Osteoblast (primary cell): ENCODE measurements around the gene AHDC1. TPM values are rescaled to one million over a fixed set of nuclear protein-coding genes. Genes with fewer than 3 reads are reported as not detected.

Experiments
- DNase-seq: peaks from one replicate; pipeline ENCODE4 v3.0.0; 2011; ENCODE audit warnings: low spot score, mixed read lengths; ENCODE audit not compliant: insufficient read length; ENCODE audit errors: missing footprints
- H2AFZ ChIP-seq: 2 replicates; pipeline ENCODE4 v1.6.0; 2011; ENCODE audit warnings: mild to moderate bottlenecking, low read length
- H3K27ac ChIP-seq: 2 replicates; pipeline ENCODE4 v1.5.1; 2011; ENCODE audit warnings: mild to moderate bottlenecking, low read depth, low read length, moderate library complexity
- H3K27me3 ChIP-seq: 2 replicates; pipeline ENCODE4 v1.6.0; 2012; ENCODE audit warnings: mild to moderate bottlenecking, control low read depth, inconsistent platforms, low read length, moderate library complexity; ENCODE audit not compliant: insufficient read depth
- H3K36me3 ChIP-seq: 2 replicates; pipeline ENCODE4 v1.5.1; 2011; ENCODE audit warnings: mild to moderate bottlenecking, low read length, control low read depth, moderate library complexity; ENCODE audit not compliant: insufficient read depth
- H3K4me1 ChIP-seq: 2 replicates; pipeline ENCODE4 v1.5.1; 2011; ENCODE audit warnings: mild to moderate bottlenecking, low read length, control low read depth, moderate library complexity; ENCODE audit not compliant: insufficient read depth
- H3K4me2 ChIP-seq: 2 replicates; pipeline ENCODE4 v1.6.0; 2011; ENCODE audit warnings: mild to moderate bottlenecking, low read length; ENCODE audit not compliant: insufficient read depth
- H3K4me3 ChIP-seq: fragments of 200-600 bp; sonication (generic); 3 replicates; pipeline ENCODE4 v1.5.1; 2012; ENCODE audit warnings: mild to moderate bottlenecking, low read length, inconsistent platforms; ENCODE audit not compliant: insufficient read depth
- H3K79me2 ChIP-seq: 2 replicates; pipeline ENCODE4 v1.6.0; 2012; ENCODE audit warnings: mild to moderate bottlenecking, low read length, control low read depth, inconsistent platforms; ENCODE audit not compliant: insufficient read depth
- H3K9me3 ChIP-seq: 2 replicates; pipeline ENCODE4 v1.5.1; 2011; ENCODE audit warnings: low read depth, low read length, control low read depth
- H4K20me1 ChIP-seq: 2 replicates; pipeline ENCODE4 v1.6.0; 2012; ENCODE audit warnings: mild to moderate bottlenecking, low read length, control low read depth; ENCODE audit not compliant: insufficient read depth
- total RNA-seq: library from RNA; depleted of rRNA; stranded (reverse); fragments of >200 nt; gene quantifications from 2 replicates; pipeline ENCODE4 v1.2.3, GENCODE V29; 2012
- TF ChIP-seq, protein P1 (sequence below): IDR thresholded peaks from 2 replicates; pipeline ENCODE4 v1.5.1; 2011; ENCODE audit warnings: mild to moderate bottlenecking, low read depth, low read length, moderate library complexity; ENCODE audit errors: extremely low read depth

Gene AHDC1
- total RNA-seq, 1 donor = 11.2 TPM

DNA sequence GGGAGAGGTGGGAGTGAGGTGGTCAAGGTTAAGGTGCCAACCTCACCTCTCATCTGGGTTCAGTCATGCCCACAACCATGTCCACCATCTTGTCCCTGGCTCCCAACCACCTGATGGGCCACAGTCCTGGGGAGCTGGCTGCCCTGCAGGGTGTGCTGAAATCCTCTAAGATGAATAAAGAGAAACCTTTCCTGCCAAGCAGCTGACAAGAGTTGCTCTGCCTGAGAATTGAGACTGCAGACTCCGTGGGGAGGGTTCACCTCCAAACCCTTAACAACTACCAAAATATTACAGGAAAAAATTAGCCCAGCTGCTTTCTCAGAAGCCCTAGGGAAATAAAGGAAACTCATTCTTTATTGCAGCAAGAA is 46.2 kb upstream of the AHDC1 start:
- H3K4me2 ChIP-seq = no peak overlapping the region

DNA sequence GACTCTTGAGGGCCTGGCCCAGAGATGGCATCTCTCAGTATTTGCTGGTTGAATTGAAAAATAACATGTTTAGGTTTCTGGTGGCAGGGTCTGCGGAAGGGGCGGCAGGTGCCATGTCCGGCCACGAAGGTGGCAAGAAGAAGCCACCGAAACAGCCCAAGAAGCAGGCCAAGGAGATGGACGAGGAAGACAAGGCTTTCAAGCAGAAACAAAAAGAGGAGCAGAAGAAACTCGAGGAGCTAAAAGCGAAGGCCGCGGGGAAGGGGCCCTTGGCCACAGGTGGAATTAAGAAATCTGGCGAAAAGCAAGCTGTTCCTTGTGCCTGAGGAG is 45.3 kb upstream of the AHDC1 start:
- H3K9me3 ChIP-seq = no peaks in the 10 kb centered on the region
- no peak overlapping the region for H2AFZ ChIP-seq
- DNase-seq = no peak
- H3K79me2 ChIP-seq = no peaks in the 10 kb centered on the region
- H3K27ac ChIP-seq = no peak overlapping the region
- H4K20me1 ChIP-seq = no peaks in the 10 kb centered on the region
- H3K27me3 ChIP-seq = no peaks in the 10 kb centered on the region
- H3K4me2 ChIP-seq = no peak overlapping the region
- H3K36me3 ChIP-seq = no peaks in the 10 kb centered on the region
- TF ChIP-seq, protein P1, sequence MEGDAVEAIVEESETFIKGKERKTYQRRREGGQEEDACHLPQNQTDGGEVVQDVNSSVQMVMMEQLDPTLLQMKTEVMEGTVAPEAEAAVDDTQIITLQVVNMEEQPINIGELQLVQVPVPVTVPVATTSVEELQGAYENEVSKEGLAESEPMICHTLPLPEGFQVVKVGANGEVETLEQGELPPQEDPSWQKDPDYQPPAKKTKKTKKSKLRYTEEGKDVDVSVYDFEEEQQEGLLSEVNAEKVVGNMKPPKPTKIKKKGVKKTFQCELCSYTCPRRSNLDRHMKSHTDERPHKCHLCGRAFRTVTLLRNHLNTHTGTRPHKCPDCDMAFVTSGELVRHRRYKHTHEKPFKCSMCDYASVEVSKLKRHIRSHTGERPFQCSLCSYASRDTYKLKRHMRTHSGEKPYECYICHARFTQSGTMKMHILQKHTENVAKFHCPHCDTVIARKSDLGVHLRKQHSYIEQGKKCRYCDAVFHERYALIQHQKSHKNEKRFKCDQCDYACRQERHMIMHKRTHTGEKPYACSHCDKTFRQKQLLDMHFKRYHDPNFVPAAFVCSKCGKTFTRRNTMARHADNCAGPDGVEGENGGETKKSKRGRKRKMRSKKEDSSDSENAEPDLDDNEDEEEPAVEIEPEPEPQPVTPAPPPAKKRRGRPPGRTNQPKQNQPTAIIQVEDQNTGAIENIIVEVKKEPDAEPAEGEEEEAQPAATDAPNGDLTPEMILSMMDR = no peak
- H3K4me3 ChIP-seq = no peak overlapping the region
- H3K4me1 ChIP-seq = peaks cover 12% of the 10 kb centered on the region

More for the DNA sequence above, 46.2 kb upstream of the AHDC1 start:
- TF ChIP-seq, protein P1 = no peak
- Histone ChIP-seq H3K9me3 (no peaks in the 10 kb centered on the region), H3K27me3 (no peaks in the 10 kb centered on the region), H3K79me2 (no peaks in the 10 kb centered on the region), H3K36me3 (no peaks in the 10 kb centered on the region), H3K4me1 (peaks cover 12% of the 10 kb centered on the region), H4K20me1 (no peaks in the 10 kb centered on the region), H2AFZ (no peak overlapping the region), H3K27ac (no peak overlapping the region), H3K4me3 (no peak overlapping the region)
- DNase-seq = no peak

DNA sequence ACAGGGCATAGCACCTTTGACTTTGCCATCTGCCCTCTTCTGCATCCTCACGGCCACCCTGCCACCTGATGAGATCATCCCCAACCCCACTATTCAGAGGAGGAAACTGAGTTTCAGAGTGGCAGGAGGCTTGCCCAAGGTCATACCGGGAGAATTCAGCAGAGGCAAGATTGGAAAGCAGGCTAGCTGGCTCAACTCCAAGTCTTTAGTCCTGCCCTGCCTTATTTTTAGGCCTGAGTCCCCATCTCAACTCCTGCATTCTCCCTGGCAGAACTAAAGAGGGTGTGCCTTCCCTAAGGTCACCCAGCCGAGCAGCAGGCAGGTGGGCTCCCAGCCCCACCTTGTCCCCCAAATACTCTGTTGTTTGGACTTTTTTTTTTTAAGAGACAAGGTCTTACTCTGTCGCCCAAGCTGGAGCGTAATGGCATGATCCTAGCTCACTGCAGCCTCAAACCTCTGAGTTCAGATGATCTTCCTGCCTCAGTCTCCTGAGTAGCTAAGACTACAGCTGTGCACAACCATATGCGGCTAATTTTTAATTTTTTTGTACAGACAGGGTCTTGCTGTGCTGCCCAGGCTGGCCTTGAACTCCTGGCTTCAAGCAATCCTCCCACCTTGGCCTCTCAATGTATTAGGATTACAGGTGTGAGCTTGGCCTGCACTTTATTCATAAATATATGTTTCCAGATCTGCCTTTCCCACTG is 44.8 kb upstream of the AHDC1 start:
- Histone ChIP-seq H3K27ac (no peak overlapping the region), H3K4me3 (no peak overlapping the region), H3K4me2 (no peak overlapping the region), H3K4me1 (peaks cover 12% of the 10 kb centered on the region), H4K20me1 (no peaks in the 10 kb centered on the region), H3K27me3 (no peaks in the 10 kb centered on the region), H3K36me3 (no peaks in the 10 kb centered on the region), H3K79me2 (no peaks in the 10 kb centered on the region), H2AFZ (no peak overlapping the region), H3K9me3 (no peaks in the 10 kb centered on the region)
- DNase-seq = no peak
- TF ChIP-seq, protein P1 = no peak

DNA sequence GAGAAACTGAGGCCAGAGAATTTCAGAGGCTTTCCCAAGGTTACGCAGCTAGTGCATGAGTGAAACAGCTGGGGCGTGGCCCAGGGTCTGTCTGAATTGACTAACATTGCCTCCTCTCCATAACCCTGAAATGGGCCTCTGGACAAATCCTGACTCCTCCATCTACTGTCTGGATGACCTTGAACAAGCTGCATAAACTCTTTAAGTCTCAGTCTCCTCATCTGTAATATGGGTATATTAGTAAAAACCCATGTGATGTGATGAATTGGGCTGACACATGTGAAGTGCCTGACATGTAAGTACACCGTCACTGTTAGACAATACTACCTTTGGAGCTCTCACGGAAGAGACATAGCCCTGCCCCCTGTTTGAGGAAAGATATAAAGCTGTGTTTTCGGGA is 43.4 kb upstream of the AHDC1 start:
- H3K9me3 ChIP-seq = no peaks in the 10 kb centered on the region
- H3K36me3 ChIP-seq = no peaks in the 10 kb centered on the region
- no peaks in the 10 kb centered on the region for H4K20me1 ChIP-seq
- no peak for DNase-seq
- H3K4me2 ChIP-seq = no peak overlapping the region
- H3K79me2 ChIP-seq = no peaks in the 10 kb centered on the region
- H2AFZ ChIP-seq = no peak overlapping the region
- H3K4me3 ChIP-seq = no peak overlapping the region
- TF ChIP-seq, protein P1 = no peak
- no peaks in the 10 kb centered on the region for H3K27me3 ChIP-seq
- H3K27ac ChIP-seq = no peak overlapping the region
- H3K4me1 ChIP-seq = peaks cover 12% of the 10 kb centered on the region
